ENCODE results near the gene ABCB6.

Gene ABCB6

GRCh38 chr2:219163156-219163555, 55.6 kb downstream of the ABCB6 start:
- DNase-seq, result no peak
- H3K4me1 ChIP-seq, result no peaks in the 10 kb centered on the region
- H3K27me3 ChIP-seq, result no peaks in the 10 kb centered on the region
- H3K4me3 ChIP-seq (ENCODE audit: low read depth, low read length), result no peak overlapping the region
- no peaks in the 10 kb centered on the region for H3K36me3 ChIP-seq
- TF ChIP-seq CTCF (IDR thresholded peaks at IDR 0.05; ENCODE audit: low read depth, low read length), result no peak
- H3K9me3 ChIP-seq, result no peaks in the 10 kb centered on the region

- Histone ChIP-seq H3K4me3 (ENCODE audit: low read depth, low read length) (peak overlapping the region; percentile 78), H3K4me1 (no peaks in the 10 kb centered on the region), H3K27me3 (no peaks in the 10 kb centered on the region), H3K9me3 (no peaks in the 10 kb centered on the region), H3K36me3 (peaks cover 4% of the 10 kb centered on the region; the same call in 1 of the 2 replicates)
- 0 out of 2 replicates have a peak, but pooled peaks have one; percentile 2 for TF ChIP-seq CTCF (IDR thresholded peaks at IDR 0.05; ENCODE audit: low read depth, low read length)
- DNase-seq, result no peak
These were observed 57.7 kb downstream of the ABCB6 start for GRCh38 chr2:219161097-219161496.

- peak; percentile 96 for TF ChIP-seq CTCF (IDR thresholded peaks at IDR 0.05; ENCODE audit: low read depth, low read length)
- peak; percentile 98 for DNase-seq
- Histone ChIP-seq H3K9me3 (no peaks in the 10 kb centered on the region), H3K36me3 (peaks cover 4% of the 10 kb centered on the region; the same call in 1 of the 2 replicates), H3K27me3 (no peaks in the 10 kb centered on the region), H3K4me1 (no peaks in the 10 kb centered on the region), H3K4me3 (ENCODE audit: low read depth, low read length) (peak within 1 kb of the TSS; percentile 78)
These were observed 58.4 kb downstream of the ABCB6 start, which contains the start of gene NHEJ1 for GRCh38 chr2:219160186-219161017. Gene NHEJ1, minus strand, starts transcription at chr2:219160815. Its CDS starts 2,453 bp downstream, at chr2:219158362.

Data from BE2C (cell line).